GM18520 (cell line): ENCODE results near the gene LAMA2.

Experiments used
- ATAC-seq: cut with Tn5 transposase; IDR thresholded peaks from one replicate; pipeline ENCODE4 v1.9.1; 2021; ENCODE audit not compliant: unreplicated experiment

LAMA2 gene

DNA sequence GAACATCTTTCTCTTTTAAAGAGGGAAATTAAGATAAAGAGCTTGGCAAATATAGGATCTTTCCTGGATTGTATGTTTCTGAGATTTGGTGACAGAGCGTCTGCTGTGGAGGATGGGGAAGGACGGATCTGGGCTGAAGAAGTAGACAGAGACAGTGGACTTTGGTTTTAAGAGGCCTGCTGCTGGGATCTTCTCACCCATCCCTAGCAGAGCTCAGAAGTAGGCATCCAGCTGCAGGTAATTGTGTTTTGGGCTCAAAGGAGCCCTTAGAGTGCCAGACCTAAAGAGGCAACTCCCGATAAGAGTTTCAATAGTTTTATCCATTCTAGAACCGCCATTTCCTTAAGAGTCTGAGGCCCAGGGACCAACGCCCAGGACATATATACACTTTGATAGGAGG, 20.8 kb downstream of the LAMA2 start:
- ATAC-seq: no peak

DNA sequence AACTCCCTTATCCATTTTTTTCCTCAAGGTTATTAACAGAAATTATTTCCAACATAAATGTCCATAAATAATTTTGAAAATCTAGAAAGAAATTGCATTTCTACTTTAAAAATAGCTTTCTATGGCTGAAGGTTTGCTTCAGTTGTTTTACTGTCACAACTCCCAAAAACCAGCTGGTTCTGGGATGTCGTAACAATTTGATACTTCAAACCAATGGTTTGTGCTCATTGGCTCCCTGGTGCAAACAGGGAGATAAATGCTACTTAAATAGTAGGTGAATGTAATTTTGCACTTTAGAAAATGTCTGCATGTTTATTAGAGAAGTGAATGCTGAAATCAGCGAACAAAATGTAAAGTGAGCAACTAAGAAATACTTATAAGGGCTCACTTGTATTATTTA, 31.1 kb downstream of the LAMA2 start:
- no peak for ATAC-seq

DNA sequence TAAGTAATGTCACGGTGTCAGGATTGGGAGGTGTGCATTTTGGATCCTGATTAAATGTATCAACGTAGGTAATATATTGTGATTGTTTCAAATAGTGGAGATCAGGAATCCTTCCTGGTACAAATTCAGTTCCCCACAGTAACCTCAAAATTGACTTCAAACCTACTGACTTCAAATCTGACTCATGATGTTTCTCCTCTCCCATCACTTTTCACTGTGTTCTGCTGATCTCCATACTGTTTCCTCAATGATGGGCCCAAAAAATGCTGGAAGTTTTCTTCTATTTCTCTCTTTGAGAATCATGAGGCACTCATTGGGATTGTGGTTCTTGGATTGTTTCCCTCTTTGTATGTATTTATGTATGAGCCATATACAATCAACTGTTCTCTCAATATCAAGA, 35.9 kb downstream of the LAMA2 start:
- ATAC-seq: no peak

GRCh38 chr6:128919412-128920180, 36.7 kb downstream of the LAMA2 start:
- no peak for ATAC-seq

DNA sequence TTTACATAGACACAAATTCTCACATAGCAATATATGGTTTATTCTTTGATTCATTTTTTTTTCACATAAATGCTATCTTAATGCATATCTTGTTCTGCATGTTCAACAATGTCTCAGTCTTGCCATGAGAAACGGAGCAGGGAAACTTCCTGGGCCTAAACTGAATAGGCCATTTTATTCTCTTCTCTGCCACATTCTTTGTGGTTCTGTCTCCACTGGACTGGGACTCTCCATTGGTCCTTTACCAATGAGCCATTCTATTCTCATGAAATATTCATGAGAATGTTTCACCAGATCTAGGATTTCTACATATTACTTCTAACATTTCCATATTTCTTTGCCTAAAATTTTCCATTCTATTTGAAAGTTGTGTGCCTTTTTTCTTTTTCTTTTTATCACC, 42.8 kb downstream of the LAMA2 start:
- ATAC-seq: no peak

DNA sequence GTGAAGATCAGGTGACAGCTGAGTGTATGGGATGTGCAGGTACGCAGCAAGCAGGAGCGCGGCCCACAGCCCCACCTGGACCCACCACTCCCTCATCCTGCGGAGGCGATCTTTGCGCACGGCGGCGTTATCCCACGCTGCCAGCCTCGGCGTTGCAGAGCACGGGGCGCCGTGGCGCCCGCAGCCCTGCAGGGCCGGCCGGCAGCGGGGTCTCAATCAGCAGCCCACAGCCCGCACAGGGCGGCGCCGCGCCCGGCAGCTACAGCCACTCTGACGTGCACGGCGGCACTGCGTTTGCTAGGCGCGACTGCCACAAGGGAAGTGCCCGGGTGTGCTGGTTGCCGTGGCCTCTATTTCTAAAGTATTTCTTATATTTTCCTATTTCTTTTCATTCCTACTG, 46.9 kb downstream of the LAMA2 start:
- ATAC-seq: no peak

DNA sequence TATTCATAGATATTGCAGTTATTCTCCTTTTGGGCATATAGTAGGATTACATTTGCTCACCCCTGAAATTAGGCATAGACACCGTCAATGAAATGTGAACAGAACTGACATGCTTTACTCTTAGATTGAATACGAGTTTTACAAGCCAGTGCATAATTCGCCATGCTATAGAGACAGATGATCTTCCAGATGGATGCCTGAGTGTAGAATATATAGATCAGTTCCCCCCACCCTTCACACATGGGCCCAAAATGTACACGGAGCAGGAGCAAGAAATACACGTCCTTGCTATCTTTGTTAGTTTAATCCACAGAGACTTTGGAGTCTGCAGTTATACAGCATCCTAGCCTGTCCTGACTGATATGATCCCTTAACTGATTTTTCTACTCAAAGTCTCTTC, 47.4 kb downstream of the LAMA2 start:
- no peak for ATAC-seq

- ATAC-seq: no peak
These were observed 49.1 kb downstream of the LAMA2 start for GRCh38 chr6:128932061-128932460.

DNA sequence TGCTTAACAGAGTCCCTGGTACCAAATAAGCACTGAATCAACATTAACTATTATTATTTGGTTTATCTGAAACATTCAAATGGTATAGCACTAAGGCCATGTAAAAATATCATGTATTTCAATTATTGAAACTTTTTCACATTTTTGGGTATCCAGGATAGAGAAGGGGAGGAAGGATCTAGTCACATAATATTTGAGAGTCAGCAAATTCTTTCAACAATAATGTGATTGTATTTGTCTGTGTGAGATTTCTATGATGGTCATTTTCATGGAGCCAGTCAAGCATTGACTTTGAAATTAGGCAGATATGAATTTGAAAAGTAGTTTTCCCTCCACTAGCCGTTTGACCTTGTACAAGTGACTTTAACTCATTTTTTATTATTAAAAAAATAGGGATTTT, 67.9 kb downstream of the LAMA2 start:
- ATAC-seq: no peak

DNA sequence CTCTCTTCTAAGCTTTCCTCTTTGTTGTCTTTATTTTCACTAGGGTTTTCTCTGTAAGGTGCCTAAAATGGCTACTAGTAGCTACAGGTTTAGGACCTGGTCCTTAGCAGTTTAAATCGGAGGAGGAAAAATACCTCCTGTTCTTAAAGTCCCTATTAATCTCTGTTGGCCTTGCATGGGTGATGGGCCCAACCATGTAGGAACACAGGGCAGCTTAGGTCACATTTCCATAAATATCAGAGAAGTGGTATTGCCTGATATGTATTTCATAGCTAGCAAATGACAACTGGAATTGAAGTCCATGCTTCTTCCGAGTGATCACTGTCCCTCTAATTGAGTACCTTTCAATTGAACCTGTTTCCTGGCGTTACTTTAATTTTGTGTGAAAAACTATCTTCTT, 70.0 kb downstream of the LAMA2 start:
- no peak for ATAC-seq

- ATAC-seq: no peak
These were observed 71.5 kb downstream of the LAMA2 start for GRCh38 chr6:128954308-128955043.

- no peak for ATAC-seq
These were observed 80.6 kb downstream of the LAMA2 start for GRCh38 chr6:128963561-128963960.

DNA sequence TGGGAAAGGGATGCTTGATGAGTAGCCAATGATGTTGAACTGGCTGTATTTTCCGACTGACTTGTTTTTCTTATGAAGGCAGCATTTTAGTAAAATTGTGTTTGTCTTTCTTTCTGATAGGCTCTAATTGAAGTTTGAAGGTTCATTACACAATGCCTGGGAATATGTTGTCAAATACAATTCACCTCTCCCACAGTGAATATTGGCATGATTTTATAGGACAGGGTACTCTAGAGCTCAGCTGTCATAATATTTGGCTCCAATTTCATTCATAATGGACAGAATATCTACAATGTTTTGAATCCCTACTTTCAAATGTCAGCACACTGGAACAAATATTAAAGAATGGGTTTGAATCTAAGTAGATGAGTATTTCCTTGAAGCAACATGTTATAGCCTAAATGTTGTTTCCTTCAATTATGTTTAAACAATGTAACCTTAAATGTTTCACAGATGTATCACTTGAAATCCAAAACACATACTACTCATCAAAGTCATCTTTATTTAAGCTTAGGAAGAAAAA, 81.4 kb downstream of the LAMA2 start:
- ATAC-seq: no peak

DNA sequence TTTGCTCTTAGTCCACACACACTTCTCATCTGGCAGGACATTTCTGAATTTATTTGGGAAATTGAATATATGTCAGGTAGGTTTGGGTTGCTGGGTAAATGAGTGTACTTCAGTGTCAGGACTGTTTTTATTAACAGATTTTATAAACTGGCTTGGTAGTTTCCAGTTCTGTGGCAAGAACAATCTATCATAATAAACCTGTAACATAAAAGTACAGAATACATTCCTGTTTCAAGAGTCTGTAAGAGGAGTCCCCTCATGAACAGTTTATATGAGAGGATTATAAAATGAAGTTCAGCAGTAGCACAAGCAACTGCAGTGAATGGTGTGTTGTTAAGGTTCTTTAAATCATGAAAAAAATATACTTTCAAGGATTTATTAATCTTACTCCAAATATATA, 81.8 kb downstream of the LAMA2 start:
- ATAC-seq: no peak

GRCh38 chr6:128966934-128967333, 84.0 kb downstream of the LAMA2 start:
- ATAC-seq: no peak

DNA sequence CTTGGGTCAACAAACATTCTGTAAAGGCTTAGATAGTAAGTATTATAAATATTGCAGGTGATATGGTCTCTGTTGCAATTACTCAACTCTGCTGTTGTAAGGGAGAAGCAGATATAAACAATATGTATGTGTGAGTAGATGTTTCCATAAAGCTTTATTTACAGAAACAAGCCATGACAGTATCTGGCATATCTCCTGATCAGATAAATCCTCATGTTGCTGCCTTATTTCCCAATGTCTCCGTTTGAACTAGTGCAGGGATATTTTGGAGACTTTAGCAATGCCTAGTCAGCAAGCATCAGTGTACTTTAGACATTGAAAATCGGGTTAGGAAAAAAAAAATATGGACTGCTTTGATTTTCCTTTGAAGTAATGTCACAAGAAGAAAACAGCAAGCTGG, 96.1 kb downstream of the LAMA2 start:
- ATAC-seq: no peak

DNA sequence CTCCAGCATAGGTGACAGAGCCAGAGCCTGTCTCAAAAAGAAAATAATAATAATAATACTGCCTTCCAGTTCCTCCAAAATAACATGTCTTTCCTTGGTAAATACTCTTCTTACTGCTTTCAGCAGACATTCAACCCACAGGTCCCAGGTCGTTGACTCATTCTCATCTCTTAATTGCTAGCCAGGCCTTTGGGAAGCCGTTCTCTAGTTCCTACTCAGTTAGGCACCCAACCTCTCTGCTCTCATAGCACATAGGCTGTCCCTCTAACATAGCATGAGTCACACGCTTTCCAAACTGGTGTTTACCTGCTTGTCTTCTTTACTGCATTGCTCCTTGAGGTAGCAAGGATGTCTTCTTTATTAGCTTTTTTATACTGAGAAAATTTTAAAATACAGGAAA, 98.8 kb downstream of the LAMA2 start:
- no peak for ATAC-seq

- no peak for ATAC-seq
These were observed 107.4 kb downstream of the LAMA2 start for GRCh38 chr6:128990360-128990759.

GRCh38 chr6:128990915-128991314, 108.0 kb downstream of the LAMA2 start:
- no peak for ATAC-seq

DNA sequence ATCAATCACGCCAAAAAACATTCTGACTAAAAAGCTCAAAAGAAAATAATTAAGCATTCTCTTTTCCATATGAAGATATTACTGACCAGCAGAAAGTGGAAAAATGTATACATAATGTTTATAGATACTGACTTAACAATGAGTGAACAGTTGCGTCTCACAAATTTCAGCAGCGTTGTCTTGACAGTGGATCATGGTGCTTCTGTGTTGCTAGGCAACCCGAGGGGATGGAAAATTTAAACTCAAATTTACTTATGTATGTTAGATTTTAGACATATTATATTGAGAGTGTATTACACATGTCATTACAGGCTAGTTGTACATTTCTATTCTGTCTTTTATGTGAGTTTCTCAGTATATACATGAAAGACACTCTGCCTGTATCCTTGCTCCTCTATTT, 110.2 kb downstream of the LAMA2 start:
- no peak for ATAC-seq

DNA sequence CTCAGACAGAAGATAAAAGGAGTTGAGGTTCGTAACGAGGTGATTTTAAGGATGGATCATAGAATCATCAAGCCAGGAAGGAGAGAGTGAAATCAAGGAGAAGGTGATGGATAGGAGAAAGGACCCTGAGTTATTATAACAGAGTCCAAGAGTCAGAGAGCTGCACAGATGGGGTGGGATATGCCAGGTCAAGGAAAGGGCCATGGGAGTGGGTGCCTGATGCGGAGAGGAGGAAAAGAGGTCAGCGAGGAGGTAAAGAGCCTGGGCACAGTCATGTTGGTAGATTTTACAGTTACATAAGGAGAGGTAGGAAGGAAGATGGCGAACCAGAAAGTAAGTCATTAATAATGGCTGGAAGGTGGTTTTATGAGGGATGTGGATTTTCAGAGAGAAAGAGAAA, 114.9 kb downstream of the LAMA2 start:
- no peak for ATAC-seq

DNA sequence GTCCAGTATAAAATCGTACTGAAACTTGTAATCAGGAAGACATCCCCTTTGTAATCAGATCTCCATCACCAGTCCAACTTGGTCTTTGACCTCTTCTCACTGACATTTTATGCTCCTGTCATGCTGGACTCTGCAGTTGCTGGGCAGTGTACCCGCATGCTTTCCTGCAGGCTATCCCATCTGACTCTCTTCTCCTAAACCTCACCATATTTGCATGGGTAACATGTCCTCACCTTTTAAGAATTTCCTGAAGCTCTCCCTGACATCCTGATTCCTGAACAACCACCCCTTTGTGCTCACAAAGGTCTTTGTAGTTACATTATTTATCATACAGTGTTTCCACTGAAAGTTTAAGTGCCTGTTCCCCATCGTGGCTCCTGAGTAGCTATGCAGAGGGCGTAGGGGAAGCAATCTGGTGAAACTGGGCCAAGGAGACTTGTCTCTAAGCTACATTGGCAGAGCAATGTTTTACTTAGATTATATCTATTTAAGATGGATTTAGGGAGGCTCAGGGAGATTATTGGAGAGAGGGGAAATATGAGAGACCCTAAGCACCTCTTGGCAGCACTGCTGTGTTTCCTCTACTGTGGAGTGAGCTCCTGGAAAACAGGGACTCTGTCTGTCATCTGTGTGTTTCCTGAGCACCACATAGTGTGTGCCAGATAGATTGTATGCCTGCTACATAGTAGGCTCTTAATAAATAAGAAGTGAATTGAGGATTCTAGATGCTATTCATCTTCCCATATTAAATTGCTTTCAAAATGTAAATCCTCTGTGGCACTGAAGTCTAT, 124.0 kb downstream of the LAMA2 start:
- no peak for ATAC-seq
